ENCODE data around the gene THAP3.
A peak's percentile ranks its signal among the peaks of the same experiment; 100 is the strongest.
"Not testable (repeated sequence)": the region's sequence is repeated elsewhere in the genome, so short reads cannot be mapped to it uniquely, and the experiment has no call there.

THAP3 gene

DNA sequence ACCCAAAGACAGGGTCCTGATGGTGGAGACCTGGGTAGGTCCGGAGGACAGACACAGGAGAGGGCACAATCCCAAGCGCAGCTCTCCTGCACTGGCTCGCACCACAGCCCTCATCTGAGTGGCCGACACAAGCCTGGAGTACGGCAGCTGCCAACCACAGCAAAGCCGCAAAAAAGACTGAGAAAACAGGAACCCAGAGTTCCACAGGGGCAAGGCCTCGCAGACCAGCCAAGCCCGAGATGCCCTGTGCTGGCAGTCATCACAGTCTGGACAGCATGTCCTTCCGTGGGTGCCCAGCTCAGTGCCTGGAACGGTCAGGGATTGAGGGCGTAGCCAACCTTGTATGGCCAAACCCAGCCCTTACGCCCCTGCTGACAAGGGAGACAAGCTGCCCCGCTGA is 33.4 kb upstream of the THAP3 start:
- DNase-seq (ENCODE audit: low read depth), result no peak

DNA sequence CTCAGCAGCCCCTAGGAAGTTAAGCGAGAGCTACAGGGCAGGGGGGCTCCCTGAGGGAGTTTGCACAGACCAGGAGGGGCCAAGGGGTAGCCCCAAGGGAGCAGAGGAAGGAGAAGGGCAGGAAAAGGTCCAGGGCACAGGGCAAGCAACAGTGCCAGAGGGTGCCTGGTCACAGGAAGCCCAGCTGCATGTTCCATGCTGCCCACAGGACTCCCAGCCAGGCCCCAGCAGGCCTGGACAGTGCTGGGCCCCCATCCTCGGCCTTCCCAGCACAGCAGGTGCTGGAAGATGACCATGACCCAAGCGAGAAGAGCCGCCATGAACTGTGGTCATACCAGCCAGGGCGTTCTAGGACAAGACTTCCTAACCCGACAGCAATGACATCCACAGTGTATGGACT is 33.0 kb upstream of the THAP3 start:
- no peak for DNase-seq (ENCODE audit: low read depth)

DNA sequence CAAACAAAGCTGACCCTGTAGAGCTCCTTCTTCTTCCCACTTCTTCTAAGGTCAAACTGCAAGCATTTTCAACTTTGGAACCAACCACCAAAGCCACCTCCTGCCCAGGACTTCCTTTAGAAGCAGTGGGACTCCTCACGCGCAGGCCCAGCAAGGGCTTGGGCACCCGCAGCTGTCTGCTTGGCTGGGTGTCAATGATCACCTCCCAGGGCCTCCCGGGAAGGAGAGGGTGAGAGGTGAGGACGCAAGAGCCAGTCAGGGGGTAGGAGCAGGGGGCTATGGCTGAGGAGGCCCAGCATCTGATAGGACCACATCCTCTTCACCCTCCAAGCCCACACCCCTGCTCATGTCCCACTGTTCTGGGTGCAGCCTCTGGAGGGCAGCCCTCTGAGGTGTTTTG is 32.2 kb upstream of the THAP3 start:
- no peak for DNase-seq (ENCODE audit: low read depth)

DNA sequence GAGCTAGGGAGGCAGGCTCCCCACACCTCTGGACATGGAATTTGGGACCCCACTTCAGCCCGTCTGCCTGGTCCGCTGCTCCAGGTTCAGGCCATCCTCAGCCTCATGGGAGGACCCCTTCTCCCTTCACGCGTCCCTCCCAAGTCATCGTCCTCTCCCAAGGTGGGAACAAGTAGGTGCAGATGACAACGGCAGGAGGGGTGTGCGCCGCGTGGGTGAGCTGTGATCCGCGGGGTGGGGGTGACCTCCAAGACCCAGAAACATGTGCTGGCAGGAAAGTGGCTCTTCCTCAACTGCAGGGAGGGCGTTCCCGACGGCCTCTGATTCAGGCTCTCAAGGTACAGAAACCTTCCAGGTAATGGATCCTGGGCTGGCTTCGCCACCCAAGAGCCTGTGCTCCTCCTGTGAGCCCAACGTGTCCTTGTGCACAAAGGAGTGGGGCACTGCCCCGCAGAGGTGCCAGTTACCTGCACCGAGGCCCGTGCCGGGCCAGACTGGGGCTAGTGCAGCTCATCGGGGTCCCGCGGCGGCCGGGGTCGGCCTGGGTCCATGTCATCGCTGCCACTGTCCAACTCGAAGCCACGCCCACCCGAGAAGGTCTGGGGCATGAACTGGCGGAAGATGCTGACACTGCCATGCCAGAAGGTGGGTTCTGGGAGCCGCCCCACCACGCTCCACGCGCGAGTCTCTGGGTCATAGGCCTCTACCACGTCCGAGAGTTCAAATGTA is 31.6 kb upstream of the THAP3 start:
- DNase-seq (ENCODE audit: low read depth), result no peak

DNA sequence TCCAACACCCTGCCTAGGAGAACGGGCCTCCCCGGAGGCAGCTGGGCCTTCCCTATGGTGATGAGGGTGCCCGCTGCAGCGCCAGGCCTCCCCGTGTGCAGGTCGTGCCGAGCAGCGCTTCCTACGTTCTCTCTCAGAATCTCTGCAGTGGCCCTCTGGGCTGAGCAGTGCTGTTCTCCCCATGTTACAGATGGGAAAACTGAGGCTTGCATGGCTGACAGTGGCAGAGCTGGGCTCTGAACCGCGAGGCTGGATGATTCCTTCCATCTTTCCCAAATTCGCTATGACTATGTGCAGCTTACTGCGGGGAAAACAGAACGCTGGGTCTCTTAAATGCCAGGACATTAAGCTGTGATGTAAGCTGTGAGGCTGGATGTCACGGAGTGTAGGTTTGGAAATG is 30.9 kb upstream of the THAP3 start:
- no peak for DNase-seq (ENCODE audit: low read depth)

DNA sequence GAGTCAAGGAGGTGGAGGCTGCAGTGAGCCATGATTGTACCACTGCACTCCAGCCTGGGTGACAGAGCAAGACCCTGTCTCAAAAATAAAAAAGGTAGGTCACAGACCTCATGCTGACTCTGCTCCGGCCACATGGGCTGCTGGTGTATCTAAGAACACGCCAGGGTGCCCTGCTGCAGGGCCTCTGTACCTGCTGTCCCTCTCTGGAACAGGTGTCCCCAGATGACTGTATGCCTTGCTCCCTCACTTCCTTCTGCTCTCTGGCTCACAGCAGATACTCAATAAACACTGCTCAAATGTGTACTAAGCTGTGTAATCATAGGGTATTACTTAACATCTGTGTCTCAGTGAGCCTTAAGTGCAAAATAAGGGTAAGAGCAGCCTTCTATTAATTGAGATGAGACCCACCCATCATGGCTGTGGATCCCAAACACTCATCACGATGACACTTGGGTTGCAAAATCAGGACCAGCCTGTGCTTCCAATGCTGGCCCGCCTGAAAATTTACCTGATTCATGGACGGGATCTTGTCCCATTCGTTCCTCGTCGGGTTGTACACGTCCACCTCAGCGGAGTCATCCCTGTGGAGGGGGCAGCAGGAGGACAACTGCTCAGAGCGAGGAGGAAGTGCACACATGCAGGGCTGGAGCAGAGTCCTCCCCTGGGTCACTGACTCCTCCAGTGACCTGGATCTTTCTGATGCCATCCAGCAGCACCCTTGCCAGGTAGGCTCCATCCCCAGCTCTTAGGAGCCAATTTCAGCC is 29.5 kb upstream of the THAP3 start:
- no peak for DNase-seq (ENCODE audit: low read depth)

DNA sequence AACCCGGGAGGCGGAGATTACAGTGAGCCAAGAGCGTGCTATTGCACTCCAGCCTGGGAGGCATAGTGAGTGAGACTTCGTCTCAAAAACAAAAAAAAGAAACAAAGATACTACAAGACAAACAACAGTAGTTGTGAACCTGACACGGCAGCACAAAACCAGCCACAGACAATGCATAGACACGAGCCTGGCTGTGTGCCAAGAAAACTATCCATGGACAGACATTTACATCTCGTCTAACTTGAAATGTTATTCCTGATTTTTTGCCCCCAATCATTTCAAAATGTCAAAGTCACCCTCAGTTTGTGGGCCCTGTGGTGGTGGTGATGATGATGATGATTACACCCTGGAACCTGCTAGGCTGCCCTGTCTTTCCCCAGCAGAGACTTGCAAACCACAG is 28.3 kb upstream of the THAP3 start:
- no peak for DNase-seq (ENCODE audit: low read depth)

DNA sequence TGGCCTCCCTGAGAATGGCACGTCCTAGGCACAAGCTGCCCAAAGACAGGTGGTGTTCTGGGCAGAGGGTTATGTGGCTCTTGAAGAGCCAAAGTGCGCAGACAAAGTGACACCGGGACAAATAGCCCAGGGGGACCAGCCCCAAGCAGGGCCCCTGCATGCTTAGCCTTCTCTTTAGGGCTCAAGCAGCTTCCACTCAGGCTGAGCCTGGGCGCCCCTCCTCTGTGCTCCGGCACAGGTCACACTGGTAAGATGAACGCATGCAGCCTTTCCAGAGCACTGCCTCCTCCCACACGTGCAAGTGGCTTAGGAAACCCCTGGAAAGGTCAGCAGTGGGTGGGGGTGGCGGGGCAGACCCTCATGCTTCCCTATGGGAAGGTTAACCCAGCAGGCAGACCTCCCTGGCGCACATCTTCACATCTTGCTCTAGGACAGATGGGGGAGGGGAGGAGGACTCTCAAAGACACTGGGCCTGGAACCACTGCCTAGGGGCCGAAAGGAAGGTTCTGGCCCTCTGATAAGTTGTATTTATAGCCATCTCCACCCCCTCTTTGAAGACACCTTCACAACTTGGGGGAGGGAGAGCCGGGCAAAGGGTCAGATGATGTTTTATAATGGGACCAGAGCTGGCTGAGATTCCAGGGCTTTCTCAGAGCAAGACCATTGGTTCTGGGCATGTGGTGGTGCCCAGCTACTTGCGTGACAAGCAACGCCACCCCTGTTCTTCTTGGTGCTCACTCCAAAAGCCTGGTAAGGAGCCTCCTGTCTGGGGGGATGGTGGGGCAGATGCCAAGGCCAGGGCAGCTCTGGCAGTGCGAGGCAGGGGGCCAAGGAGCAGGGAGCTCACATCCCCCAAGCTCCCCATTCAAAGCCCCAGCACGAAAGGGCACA is 27.5 kb upstream of the THAP3 start:
- DNase-seq (ENCODE audit: low read depth), result no peak

DNA sequence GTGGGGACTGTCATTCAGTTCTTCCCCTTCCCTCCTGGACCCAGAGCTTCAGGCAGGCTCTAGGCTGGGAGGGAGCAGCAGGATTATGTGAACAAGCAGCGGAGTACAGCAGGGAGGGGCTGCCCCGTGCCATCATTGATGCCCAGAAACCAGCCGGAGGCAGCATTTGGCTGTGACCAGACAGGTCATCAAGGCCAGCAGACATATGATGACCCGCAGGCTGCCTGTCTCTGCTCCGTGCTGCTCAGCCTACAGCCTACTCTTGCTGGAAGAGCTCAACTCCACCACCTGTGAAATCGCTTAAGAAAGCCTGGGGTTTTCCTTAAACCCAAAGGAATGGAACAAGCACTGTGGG is 26.9 kb upstream of the THAP3 start:
- DNase-seq (ENCODE audit: low read depth), result no peak

DNA sequence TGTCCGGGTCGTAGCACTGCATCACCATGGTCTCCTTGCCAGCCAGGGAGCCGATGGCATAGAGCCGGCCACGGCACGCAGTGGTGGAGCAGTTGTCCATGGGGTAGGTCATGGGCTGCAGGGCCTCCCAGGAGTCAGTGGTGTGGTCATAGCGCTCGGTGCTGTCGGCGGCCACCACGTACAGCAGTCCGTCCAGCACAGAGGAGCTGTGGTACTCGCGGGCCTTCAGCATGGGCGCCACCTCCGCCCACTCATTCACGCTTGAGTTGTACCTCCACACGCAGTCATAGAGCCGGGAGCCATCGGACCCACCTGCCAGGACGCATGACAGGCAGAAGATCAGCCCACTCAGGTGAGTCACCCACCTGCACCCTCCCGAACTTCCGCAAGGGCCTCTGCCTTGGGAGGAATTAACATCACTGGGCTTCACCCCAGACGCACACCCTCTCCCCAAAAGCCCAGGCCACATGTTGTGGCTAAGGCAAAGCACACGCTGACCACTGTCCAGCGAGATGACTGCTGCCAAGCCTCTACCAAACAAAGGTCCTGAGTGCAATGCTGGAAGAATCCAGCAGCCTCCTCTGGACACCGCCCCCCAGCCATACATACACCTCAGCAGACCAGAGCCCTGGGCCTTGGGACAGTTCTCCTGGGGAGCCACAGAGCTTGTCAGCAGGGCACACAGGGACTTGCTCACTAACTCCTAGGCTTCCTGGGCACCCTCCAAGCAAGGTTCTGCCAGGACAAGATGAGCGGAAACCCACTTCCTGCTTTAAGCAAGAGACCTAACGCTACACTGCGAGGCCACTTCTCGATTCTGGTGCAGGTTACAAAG is 25.3 kb upstream of the THAP3 start:
- peak; percentile 35 for DNase-seq (ENCODE audit: low read depth)

DNA sequence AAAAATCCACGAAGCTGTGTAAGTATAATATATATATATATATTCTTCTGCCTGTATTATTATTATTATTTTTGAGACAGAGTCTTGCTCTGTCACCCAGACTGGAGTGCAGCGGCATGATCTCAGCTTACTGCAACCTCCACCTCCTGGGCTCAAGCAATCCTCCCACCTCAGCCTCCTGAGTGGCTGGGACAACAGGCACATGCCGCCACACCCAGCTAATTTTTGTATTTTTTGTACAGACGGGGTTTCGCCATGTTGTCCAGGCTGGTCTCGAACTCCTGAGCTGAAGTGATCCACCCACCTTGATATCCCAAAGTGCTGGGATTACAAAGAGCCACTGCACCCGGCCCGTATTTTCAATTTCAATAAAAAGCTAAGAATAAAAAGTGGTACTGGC is 24.7 kb upstream of the THAP3 start:
- not testable (repeated sequence) for DNase-seq (ENCODE audit: low read depth)

DNA sequence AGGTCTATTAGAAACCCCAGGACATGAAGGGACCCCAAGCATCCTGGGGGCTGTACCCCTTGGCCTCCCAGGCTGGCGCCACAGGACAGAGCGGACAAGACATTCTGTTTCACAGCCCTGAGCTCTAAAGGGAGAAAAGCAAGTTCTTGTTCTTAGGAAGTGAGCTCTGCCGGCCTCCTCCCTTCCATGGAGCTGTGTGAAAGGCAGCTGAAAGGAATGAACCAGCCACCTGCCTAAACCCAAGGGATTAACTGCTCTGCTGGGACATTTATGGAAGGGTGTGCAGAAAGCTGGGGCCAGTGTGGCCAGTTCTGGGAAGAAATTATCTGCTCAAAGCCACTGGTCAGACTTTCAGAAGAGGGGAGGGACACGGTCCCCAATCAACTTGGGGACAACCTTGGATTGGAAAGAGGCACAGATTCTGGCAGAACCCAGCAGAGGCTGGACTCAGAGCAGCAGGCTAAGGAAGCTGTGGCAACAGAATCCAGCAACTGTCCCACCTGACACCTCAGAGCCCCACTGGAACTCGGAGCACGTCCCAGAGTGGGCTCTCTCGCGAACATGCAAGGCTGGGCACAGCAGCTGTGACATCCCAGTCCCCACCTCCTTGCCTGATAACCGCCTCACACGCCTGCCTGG is 24.1 kb upstream of the THAP3 start:
- no peak for DNase-seq (ENCODE audit: low read depth)

DNA sequence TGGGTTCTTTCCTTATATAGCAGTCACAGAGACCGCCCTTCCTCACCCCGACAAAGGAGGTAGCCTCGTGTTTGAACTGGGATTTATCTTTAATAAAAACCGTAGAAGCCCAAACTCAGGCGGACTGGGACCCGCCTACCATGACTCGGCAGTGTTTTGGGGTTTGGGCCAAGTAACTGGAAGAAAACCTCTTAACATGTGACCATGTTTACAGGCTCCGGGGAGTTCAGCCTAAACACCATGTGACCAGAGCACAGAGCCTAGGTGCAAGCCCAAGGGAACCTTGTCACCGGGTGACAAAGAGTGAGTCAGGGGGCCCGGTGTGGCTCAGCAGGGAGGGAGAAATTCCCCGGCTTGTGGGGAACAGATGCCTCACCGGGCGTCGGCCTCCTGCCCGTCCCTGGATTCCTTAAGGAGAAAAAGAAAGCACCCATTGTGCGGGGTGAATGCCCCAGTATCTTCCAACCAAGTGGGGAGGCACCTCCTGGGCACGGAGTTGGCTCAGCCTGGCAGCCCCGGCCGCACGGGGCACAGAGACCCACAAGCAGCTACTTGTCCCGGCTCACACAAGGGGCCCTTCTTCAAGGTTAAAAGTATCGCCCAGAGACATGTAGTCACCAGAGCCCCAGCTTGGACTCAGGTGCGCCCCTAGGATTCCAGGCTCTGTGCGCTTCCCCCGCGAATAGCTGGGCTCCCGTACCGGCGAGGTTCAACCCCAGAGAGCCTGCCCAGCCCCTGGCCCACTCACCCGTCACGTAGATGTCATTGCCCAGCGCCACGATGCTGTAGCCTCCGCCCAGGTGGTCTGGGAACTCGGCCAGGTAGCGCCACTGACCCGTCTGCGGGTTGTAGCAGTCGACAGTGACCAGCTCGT is 23.4 kb upstream of the THAP3 start:
- peak; percentile 60 for DNase-seq (ENCODE audit: low read depth)

DNA sequence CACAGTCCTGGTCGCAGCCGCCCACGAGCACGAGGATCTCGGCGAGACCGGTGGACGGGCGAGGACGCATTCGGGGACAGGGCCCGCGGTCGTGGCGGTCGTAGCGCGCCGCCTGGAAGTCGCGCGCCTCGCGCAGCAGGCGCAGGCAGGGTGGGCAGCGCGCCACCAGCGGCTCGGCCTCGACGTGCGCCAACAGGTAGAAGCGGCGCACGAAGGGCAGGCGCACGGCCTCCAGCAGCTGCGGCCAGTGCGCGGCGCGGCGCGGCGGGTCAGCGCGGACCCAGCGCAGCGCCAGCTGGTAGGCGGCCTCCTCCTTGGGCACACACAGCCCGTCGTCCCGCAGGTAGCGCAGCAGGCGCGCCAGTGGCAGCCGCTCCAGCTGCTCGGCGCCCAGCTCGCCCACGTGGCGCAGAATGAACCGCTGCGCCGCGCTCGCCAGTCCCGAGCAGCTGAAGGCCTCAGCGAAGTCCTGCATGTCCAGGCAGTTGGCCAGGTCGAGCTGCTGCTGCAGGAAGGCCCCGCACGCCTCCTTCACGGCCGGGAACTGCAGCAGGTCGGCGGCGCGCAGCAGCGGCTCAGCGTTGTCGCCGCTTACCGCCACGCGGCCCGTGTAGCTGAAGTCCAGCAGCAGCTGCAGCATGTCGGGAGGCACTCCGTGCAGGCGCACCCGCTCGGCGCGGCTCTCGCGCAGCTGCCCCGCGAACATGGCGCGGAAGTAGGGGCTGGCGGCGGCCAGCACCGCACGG is 22.6 kb upstream of the THAP3 start:
- no peak for DNase-seq (ENCODE audit: low read depth)

DNA sequence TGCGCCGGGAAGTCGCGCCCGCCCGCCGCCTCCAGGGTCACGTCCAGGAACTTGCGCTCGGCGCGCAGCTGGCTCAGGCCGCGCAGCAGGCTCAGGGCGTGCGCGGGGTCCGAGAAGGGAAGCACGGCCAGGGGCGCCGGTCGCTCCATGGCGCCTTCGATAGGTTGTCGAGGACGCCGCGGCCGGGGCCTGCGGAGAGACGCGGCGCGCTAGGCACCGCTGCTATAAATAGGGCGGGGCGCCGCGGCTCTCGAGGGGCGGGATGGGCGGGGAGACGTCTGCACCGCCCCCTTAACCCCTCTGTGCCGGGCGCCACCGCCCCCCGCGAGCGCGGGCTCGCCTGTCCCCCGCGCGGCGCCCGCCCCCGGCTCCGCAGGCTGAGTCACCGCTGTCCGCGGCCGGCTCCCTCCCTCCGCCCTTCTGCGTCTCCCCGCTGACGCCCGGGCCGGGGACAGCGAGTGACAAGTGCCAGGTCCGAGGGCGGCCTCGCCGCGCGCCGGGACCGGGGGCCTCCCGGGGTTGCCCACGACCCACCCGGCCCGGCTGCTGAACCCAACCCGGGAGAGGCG is 21.9 kb upstream of the THAP3 start, which contains the start of gene KLHL21:
KLHL21 (minus strand) TSS at position 201 of the 569 bp plus-strand sequence; CDS start at position 149, 52 bp downstream.
- DNase-seq (ENCODE audit: low read depth), result peak; percentile 80

DNA sequence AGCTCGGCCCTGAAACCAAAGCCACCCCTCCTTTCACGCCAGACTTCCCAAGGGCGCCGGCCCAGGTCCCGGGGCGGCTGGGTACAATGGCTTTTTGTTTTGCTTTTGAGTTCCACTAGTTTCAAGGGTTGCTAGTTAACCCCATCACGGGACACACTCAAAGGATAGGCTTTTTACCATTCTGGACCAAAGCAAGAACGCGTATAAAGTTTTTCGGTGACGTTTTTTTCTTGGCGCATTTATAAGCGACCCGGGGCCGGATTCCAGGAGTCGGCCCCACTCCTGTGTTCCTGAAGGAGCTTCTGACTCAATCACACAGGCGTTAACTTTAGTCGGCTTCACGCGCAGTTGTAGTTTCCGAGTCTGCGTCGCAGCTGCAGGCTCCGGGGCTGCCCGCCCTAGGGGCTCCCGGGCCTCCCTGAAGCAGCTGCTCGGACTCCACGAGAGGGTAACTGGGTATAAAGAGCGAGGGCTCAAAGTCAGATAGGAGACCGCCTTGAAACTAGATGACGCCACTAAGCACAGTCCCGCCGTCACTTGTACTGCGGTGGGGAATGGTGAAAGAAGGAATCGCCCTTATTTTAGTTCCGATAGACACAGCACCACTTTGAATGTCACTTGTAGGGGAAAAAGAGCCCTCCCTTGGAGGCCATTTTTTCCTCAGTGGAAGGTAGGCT is 21.3 kb upstream of the THAP3 start:
- peak; percentile 37 for DNase-seq (ENCODE audit: low read depth)

DNA sequence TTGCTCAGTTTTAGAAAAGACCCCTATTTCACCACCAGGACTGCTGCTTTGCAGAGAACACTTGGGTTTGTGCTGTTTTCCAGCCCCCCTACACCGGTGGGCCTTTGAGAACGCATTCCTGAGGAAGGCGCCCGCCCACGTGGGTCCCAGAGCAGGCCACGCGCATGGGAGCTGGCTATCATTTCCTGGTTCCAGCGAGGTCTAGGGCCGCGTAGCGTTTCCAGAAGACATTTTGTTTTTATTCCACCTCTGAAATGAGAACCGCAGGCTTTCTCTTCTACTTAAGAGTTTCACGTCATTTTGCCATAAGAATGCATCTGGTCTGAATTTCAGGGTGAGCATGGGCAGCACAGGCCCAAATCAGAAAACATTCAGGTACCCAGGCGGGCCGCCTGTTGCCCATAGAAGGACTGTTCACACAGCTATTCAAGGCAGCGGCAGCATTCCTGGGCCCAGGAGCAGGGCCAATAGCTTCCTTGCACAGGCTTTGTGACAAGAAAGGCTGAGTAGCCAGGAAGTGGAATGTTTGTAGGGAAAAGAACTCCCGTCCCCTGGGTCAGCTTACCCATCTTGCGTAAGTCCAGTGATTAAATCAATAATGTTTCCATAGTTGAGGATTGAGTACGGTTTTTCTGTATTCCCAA is 20.6 kb upstream of the THAP3 start:
- DNase-seq (ENCODE audit: low read depth), result peak; percentile 19

All from activated T-cell treated with anti-CD3 and anti-CD28 coated beads for 1 hour (primary cell).